Astrocyte (in vitro differentiated cells and primary cell): ENCODE results near the gene TTC23. TPM values are rescaled to one million over a fixed set of nuclear protein-coding genes. Genes with fewer than 3 reads are reported as not detected.

ENCODE experiments used
- DNase-seq: peaks from one replicate; pipeline ENCODE4 v3.0.0-alpha.2; 2010; ENCODE audit warnings: low read depth
- FAIRE-seq: peaks from 2 replicates; lab custom pipeline; 2011; peaks lifted over from hg19 to GRCh38; lab: Jason Lieb, UNC
- H2AFZ ChIP-seq: 2 replicates; pipeline ENCODE4 v1.6.0; 2012; ENCODE audit warnings: low read depth, low read length, inconsistent platforms
- H3K27ac ChIP-seq: 2 replicates; pipeline ENCODE4 v1.5.1; 2011; ENCODE audit warnings: low read depth, low read length, inconsistent platforms
- H3K27me3 ChIP-seq: 2 replicates; pipeline ENCODE4 v1.6.0; 2011; ENCODE audit warnings: low read length, inconsistent platforms; ENCODE audit not compliant: insufficient read depth
- H3K36me3 ChIP-seq: 2 replicates; pipeline ENCODE4 v1.5.1; 2011; ENCODE audit warnings: low read length, inconsistent platforms; ENCODE audit not compliant: insufficient read depth
- H3K4me1 ChIP-seq: 2 replicates; pipeline ENCODE4 v1.5.1; 2011; ENCODE audit warnings: low read length, inconsistent platforms; ENCODE audit not compliant: insufficient read depth
- H3K4me2 ChIP-seq: 2 replicates; pipeline ENCODE4 v1.6.0; 2012; ENCODE audit warnings: low read length, inconsistent platforms
- H3K4me3 ChIP-seq: 2 replicates; pipeline ENCODE4 v1.5.1; 2011; ENCODE audit warnings: low read depth, mild to moderate bottlenecking, low read length, inconsistent platforms; ENCODE audit not compliant: insufficient read depth
- H3K79me2 ChIP-seq: 2 replicates; pipeline ENCODE4 v1.6.0; 2012; ENCODE audit warnings: mild to moderate bottlenecking, low read length, inconsistent platforms; ENCODE audit not compliant: insufficient read depth
- H3K9ac ChIP-seq: 2 replicates; pipeline ENCODE4 v1.6.0; 2012; ENCODE audit warnings: mild to moderate bottlenecking, low read length, inconsistent platforms
- H3K9me3 ChIP-seq: 2 replicates; pipeline ENCODE4 v1.5.1; 2012; ENCODE audit warnings: low read depth, mild to moderate bottlenecking, low read length, inconsistent platforms; ENCODE audit not compliant: insufficient read depth
- H4K20me1 ChIP-seq: 2 replicates; pipeline ENCODE4 v1.6.0; 2012; ENCODE audit warnings: low read length, inconsistent platforms; ENCODE audit not compliant: insufficient read depth
- H3K27ac Mint-ChIP-seq: one replicate; pipeline ENCODE4 v1.8.0; 2021; ENCODE audit warnings: mild to moderate bottlenecking, mixed read lengths; ENCODE audit not compliant: unreplicated experiment
- H3K27me3 Mint-ChIP-seq: one replicate; pipeline ENCODE4 v1.8.0; 2021; ENCODE audit warnings: low read depth, mixed read lengths; ENCODE audit not compliant: unreplicated experiment
- H3K36me3 Mint-ChIP-seq: one replicate; pipeline ENCODE4 v1.8.0; 2021; ENCODE audit warnings: low read depth, mixed read lengths; ENCODE audit not compliant: unreplicated experiment
- H3K4me1 Mint-ChIP-seq: one replicate; pipeline ENCODE4 v1.8.0; 2021; ENCODE audit warnings: low read depth, mixed read lengths; ENCODE audit not compliant: unreplicated experiment
- H3K4me3 Mint-ChIP-seq: one replicate; pipeline ENCODE4 v1.8.0; 2021; ENCODE audit warnings: mild to moderate bottlenecking, moderate library complexity, mixed read lengths; ENCODE audit not compliant: unreplicated experiment
- H3K9me3 Mint-ChIP-seq: one replicate; pipeline ENCODE4 v1.8.0; 2021; ENCODE audit warnings: mild to moderate bottlenecking, mixed read lengths; ENCODE audit not compliant: unreplicated experiment
- CTCF ChIP-seq: IDR thresholded peaks from 2 replicates; pipeline ENCODE4 v1.5.1; 2011; ENCODE audit warnings: low read depth, mild to moderate bottlenecking, inconsistent platforms, low read length, moderate library complexity; ENCODE audit not compliant: insufficient read depth
- EZH2 ChIP-seq: IDR thresholded peaks from 2 replicates; pipeline ENCODE4 v1.6.1; 2012; ENCODE audit warnings: mild to moderate bottlenecking, low read length, inconsistent platforms; ENCODE audit not compliant: insufficient read depth
- total RNA-seq: library from RNA; stranded (reverse); gene quantifications from 2 replicates; pipeline ENCODE4 v1.2.1, GENCODE V29; 2021

TTC23 gene
- total RNA-seq, 1 donor from 2014 or later: 20.2 TPM

- Mint-ChIP-seq H3K4me1 (peaks cover 2% of the 10 kb centered on the region), H3K27me3 (no peaks in the 10 kb centered on the region), H3K9me3 (peaks cover 7% of the 10 kb centered on the region), H3K27ac (no peak overlapping the region), H3K36me3 (peaks cover 3% of the 10 kb centered on the region), H3K4me3 (no peak overlapping the region)
- DNase-seq: no peak
- Histone ChIP-seq H4K20me1 (no peaks in the 10 kb centered on the region), H3K4me1 (peaks cover 4% of the 10 kb centered on the region), H3K79me2 (no peaks in the 10 kb centered on the region), H3K36me3 (no peaks in the 10 kb centered on the region), H3K4me2 (no peak overlapping the region), H3K9me3 (peaks cover 2% of the 10 kb centered on the region), H3K9ac (no peak overlapping the region), H3K27ac (no peak overlapping the region), H3K27me3 (no peaks in the 10 kb centered on the region), H3K4me3 (no peak overlapping the region), H2AFZ (no peak overlapping the region)
- no peak for FAIRE-seq
- TF ChIP-seq CTCF (no peak), EZH2 (no peak)
Measured at GRCh38 chr15:99087405-99087943, 161.9 kb downstream of the TTC23 start.

- Histone ChIP-seq H3K4me1 (peaks cover 4% of the 10 kb centered on the region), H3K27me3 (no peaks in the 10 kb centered on the region), H3K27ac (no peak overlapping the region), H3K9ac (no peak overlapping the region), H3K9me3 (peaks cover 2% of the 10 kb centered on the region), H3K4me3 (no peak overlapping the region), H3K79me2 (no peaks in the 10 kb centered on the region), H3K36me3 (no peaks in the 10 kb centered on the region), H2AFZ (no peak overlapping the region), H3K4me2 (no peak overlapping the region), H4K20me1 (no peaks in the 10 kb centered on the region)
- Mint-ChIP-seq H3K4me3 (no peak overlapping the region), H3K36me3 (peaks cover 3% of the 10 kb centered on the region), H3K9me3 (peaks cover 7% of the 10 kb centered on the region), H3K27ac (no peak overlapping the region), H3K4me1 (peaks cover 2% of the 10 kb centered on the region), H3K27me3 (no peaks in the 10 kb centered on the region)
- TF ChIP-seq CTCF: no peak
- FAIRE-seq (no peak), DNase-seq (no peak)
Measured at GRCh38 chr15:99086327-99086667, 163.1 kb downstream of the TTC23 start.

Other genes with a start within 250 kb of the TTC23 start
- not detected in 2 replicates for gene PGPEP1L, start 241.8 kb downstream of the TTC23 start, total RNA-seq
- 9.7 and 10.1 TPM in 2 replicates for gene SYNM, start 144.5 kb downstream of the TTC23 start, total RNA-seq
- 28.1 and 30.7 TPM in 2 replicates for gene LRRC28, start 1.9 kb upstream of the TTC23 start, total RNA-seq